Peyer's patch (tissue), 4 donors: ENCODE results near the gene PLN.

Experiments used
- CTCF ChIP-seq, 6 experiments: fragments of 450-650 bp in 4 of 6; fragments of 200-600 bp in 2 of 6; sonication (generic) in 1 of 6; IDR thresholded peaks; one replicate each; pipeline ENCODE4 v1.5.1; 2017 to 2019; ENCODE audit warnings: antibody characterized with exemption in 6 of 6, mild to moderate bottlenecking in 3 of 6, moderate library complexity in 1 of 6
- POLR2A ChIP-seq, 2 donors: fragments of 450-650 bp; IDR thresholded peaks; one replicate each; pipeline ENCODE4 v1.5.1; 2017; ENCODE audit warnings: antibody characterized with exemption in 2 of 2, mild to moderate bottlenecking in 2 of 2, moderate library complexity in 2 of 2

- TF ChIP-seq CTCF (IDR thresholded peaks at IDR 0.05) (no peak), POLR2A (IDR thresholded peaks at IDR 0.05) (no peak)
Measured at GRCh38 chr6:118581489-118581959, 33.4 kb downstream of the PLN start.
